A549 (cell line): ENCODE results near the gene GPR142. TPM values are rescaled to one million over a fixed set of nuclear protein-coding genes. Genes with fewer than 3 reads are reported as not detected.

Experiments
- ATAC-seq, 2 experiments: fragments of 200-7000 bp in 1 of 2; fragments of >200 bp in 1 of 2; cut with Nextera tagmentation in 1 of 2; cut with Tn5 transposase in 1 of 2; 3 replicates each; pipeline versions ENCODE4 v1.8.0 to v1.9.1; 2018 to 2020; ENCODE audit warnings: mild to moderate bottlenecking in 1 of 2, moderate library complexity in 1 of 2
- CTCF ChIA-PET: fragments of 300-600 bp; sonication (Branson Sonifier 250); formaldehyde crosslinking; extraction: SDS; loops from one replicate; lab custom pipeline; 2021; ENCODE audit warnings: antibody characterized with exemption, inconsistent platforms; lab: Yijun Ruan, JAX
- POLR2A ChIA-PET: fragments of 350-600 bp; formaldehyde crosslinking; extraction: SDS; loops from one replicate; lab custom pipeline; 2021; ENCODE audit warnings: antibody characterized with exemption, inconsistent platforms; lab: Yijun Ruan, JAX
- DNase-seq, 2 experiments: peaks; one replicate each; pipeline versions ENCODE4 v3.0.0 to v3.0.0-alpha.2; 2011 to 2016; ENCODE audit warnings: low read depth in 1 of 2, low spot score in 1 of 2
- FAIRE-seq: peaks from 2 replicates; lab custom pipeline; 2011; peaks lifted over from hg19 to GRCh38; lab: Jason Lieb, UNC
- H3K27ac ChIP-seq, 2 experiments: fragments of >200 bp; sonication (Bioruptor Twin); formaldehyde crosslinking; 3 replicates each; pipeline ENCODE4 v1.5.1; 2016 to 2017
- H3K4me1 ChIP-seq: fragments of >200 bp; sonication (Bioruptor Twin); formaldehyde crosslinking; 3 replicates; pipeline ENCODE4 v1.6.1; 2016
- H3K4me2 ChIP-seq: fragments of >200 bp; sonication (Bioruptor Twin); formaldehyde crosslinking; 3 replicates; pipeline ENCODE4 v1.6.1; 2016
- H3K4me3 ChIP-seq: fragments of >200 bp; sonication (Bioruptor Twin); formaldehyde crosslinking; 3 replicates; pipeline ENCODE4 v1.5.1; 2016
- H3K9me3 ChIP-seq: fragments of >200 bp; sonication (Bioruptor Twin); formaldehyde crosslinking; 3 replicates; pipeline ENCODE4 v1.6.1; 2016
- CEBPB ChIP-seq, 2 experiments: fragments of >200 bp in 1 of 2; sonication (Bioruptor Twin) in 1 of 2; formaldehyde crosslinking in 1 of 2; IDR thresholded peaks; 2 replicates each; pipeline ENCODE4 v1.6.1; 2012 to 2016
- EHF ChIP-seq: fragments of 250-450 bp; sonication (Bioruptor Pico); IDR thresholded peaks from 2 replicates; pipeline ENCODE4 v1.5.0; 2020; ENCODE audit warnings: mild to moderate bottlenecking
- FOSB ChIP-seq: fragments of 250-450 bp; sonication (Bioruptor Pico); IDR thresholded peaks from 2 replicates; pipeline ENCODE4 v1.5.0; 2020; ENCODE audit warnings: mild to moderate bottlenecking, moderate library complexity
- FOXS1 ChIP-seq: fragments of 250-450 bp; sonication (Bioruptor Pico); IDR thresholded peaks from 2 replicates; pipeline ENCODE4 v1.5.0; 2020; ENCODE audit warnings: mild to moderate bottlenecking, moderate library complexity
- KDM1A ChIP-seq: fragments of 200-600 bp; sonication (generic); IDR thresholded peaks from 2 replicates; pipeline ENCODE4 v1.6.1; 2016; ENCODE audit warnings: low read depth, mild to moderate bottlenecking
- KDM5A ChIP-seq: fragments of 200-600 bp; sonication (generic); IDR thresholded peaks from 2 replicates; pipeline ENCODE4 v1.6.1; 2016; ENCODE audit warnings: antibody characterized with exemption, mild to moderate bottlenecking
- MAFK ChIP-seq: fragments of 450-650 bp; IDR thresholded peaks from 2 replicates; pipeline ENCODE4 v1.6.1; 2014; ENCODE audit not compliant: partially characterized antibody
- NFE2L2 ChIP-seq: fragments of 150-350 bp; conservative IDR thresholded peaks from 2 replicates; pipeline ENCODE4 v1.6.1; 2014; ENCODE audit warnings: low read length
- PHF8 ChIP-seq: fragments of 200-600 bp; sonication (generic); IDR thresholded peaks from 2 replicates; pipeline ENCODE4 v1.6.1; 2016; ENCODE audit warnings: low read depth, mild to moderate bottlenecking, antibody characterized with exemption, moderate library complexity, borderline replicate concordance
- POLR2A ChIP-seq: IDR thresholded peaks from 2 replicates; pipeline ENCODE4 v1.6.1; 2012; ENCODE audit warnings: mild to moderate bottlenecking, low read length
- POLR2AphosphoS2 ChIP-seq: conservative IDR thresholded peaks from 2 replicates; pipeline ENCODE4 v1.6.1; 2012; ENCODE audit warnings: low read length, improper control_type of control experiment, inconsistent platforms
- RAD21 ChIP-seq, 2 experiments: fragments of >200 bp in 1 of 2; sonication (Bioruptor Twin) in 1 of 2; formaldehyde crosslinking in 1 of 2; IDR thresholded peaks in 1 of 2; conservative IDR thresholded peaks in 1 of 2; 2 replicates in 1 of 2; 3 replicates in 1 of 2; pipeline ENCODE4 v1.6.1; 2012 to 2018; ENCODE audit warnings: inconsistent platforms in 1 of 2
- RARB ChIP-seq: fragments of 250-450 bp; sonication (Bioruptor Pico); IDR thresholded peaks from 2 replicates; pipeline ENCODE4 v1.8.0; 2021; ENCODE audit warnings: mild to moderate bottlenecking, moderate library complexity
- SMC3 ChIP-seq: fragments of >200 bp; sonication (Bioruptor Twin); formaldehyde crosslinking; IDR thresholded peaks from 3 replicates; pipeline ENCODE4 v1.6.1; 2018; ENCODE audit warnings: inconsistent platforms
- ZC3H11A ChIP-seq: fragments of 450-650 bp; IDR thresholded peaks from 2 replicates; pipeline ENCODE4 v1.6.1; 2014; ENCODE audit warnings: antibody characterized with exemption, mild to moderate bottlenecking
- WGBS: methylation state at CpG from one replicate; pipeline ENCODE4 v1.1.6; 2017; ENCODE audit errors: missing lambda C conversion rate; 5-methylcytosine and 5-hydroxymethylcytosine counted together
- polyA plus RNA-seq, 4 experiments: library from polyadenylated mRNA; depleted of rRNA in 3 of 4; stranded (reverse); fragments of >200 nt; fragmentation: RNase III in 1 of 4; extraction: RNeasy Plus Mini Kit Qiagen cat#74134 plus additional on column Dnase treatment in 1 of 4; gene quantifications; 2 replicates in 3 of 4; 3 replicates in 1 of 4; pipeline ENCODE4 v1.2.3, GENCODE V29; 2011 to 2017
- TF ChIP-seq, protein P1 (sequence below): fragments of >200 bp; sonication (Bioruptor Twin); formaldehyde crosslinking; IDR thresholded peaks from 3 replicates; pipeline ENCODE4 v1.5.1; 2016
- TF ChIP-seq, protein P2 (sequence below): IDR thresholded peaks from 2 replicates; pipeline ENCODE4 v1.6.1; 2012
- TF ChIP-seq, protein P3 (sequence below): fragments of 200-600 bp; sonication (generic); IDR thresholded peaks from 2 replicates; pipeline ENCODE4 v1.6.1; 2016; ENCODE audit warnings: antibody characterized with exemption, mild to moderate bottlenecking, moderate library complexity
- TF ChIP-seq, protein P4 (sequence below): fragments of >200 bp; sonication (Bioruptor Twin); formaldehyde crosslinking; IDR thresholded peaks from 3 replicates; pipeline ENCODE4 v1.6.1; 2016
- TF ChIP-seq, protein P5 (sequence below): IDR thresholded peaks from 2 replicates; pipeline ENCODE4 v1.6.1; 2012

Gene GPR142
- polyA plus RNA-seq, 2 of the 4 experiments (the other 2 are of a cell fraction): not detected

DNA sequence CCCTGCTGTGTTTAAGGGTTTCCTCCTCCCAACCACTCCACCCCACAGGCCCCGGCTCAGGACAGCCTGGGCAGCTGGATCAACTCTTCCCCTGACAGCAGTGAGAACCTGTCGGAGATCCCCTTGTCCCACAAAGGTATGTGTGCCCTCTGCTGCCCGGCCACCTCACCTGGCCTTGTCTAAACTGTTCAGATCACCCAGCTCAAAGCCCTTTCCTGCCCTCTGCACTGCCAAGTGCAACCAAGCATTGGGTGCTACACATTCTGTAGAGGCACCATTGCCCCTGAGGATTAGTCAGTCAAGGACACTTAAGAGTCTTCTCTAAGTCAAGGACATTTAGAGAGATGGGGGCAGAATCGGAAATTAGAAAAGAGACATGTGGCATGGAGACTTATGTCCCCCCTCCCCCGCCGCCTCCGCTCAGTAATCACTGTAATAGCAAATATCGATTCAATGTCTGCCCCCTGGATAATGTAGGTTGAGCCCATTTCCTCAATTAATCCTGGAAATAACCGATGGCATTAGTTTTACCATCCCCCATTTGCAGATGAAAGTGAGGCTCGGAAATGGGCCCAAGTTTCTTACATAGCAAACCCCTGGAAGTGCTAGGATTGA, 13.8 kb upstream of the GPR142 start:
- no peak for DNase-seq
- no peak for ATAC-seq
- peak overlapping the region; percentile 60 for H3K4me2 ChIP-seq
- no peak overlapping the region for H3K4me3 ChIP-seq
- no peak for TF ChIP-seq PHF8
- no peak for FAIRE-seq
- peaks cover 18% of the 10 kb centered on the region; the same call in 1 of the 3 replicates for H3K4me1 ChIP-seq
- CTCF ChIA-PET: interaction anchor here (0.8 to 34.5 kb wide), 11 partner anchors 9 to 179 kb away, joined by 3 to 674 read pairs (median 7); partner anchors contain the start of genes BTBD17 and GPR142
- 61% methylated on average over 10 of the region's 10 CpGs for WGBS
- no peaks in the 10 kb centered on the region for H3K9me3 ChIP-seq
- H3K27ac ChIP-seq: no peak overlapping the region
- POLR2A ChIA-PET: no interaction called here

DNA sequence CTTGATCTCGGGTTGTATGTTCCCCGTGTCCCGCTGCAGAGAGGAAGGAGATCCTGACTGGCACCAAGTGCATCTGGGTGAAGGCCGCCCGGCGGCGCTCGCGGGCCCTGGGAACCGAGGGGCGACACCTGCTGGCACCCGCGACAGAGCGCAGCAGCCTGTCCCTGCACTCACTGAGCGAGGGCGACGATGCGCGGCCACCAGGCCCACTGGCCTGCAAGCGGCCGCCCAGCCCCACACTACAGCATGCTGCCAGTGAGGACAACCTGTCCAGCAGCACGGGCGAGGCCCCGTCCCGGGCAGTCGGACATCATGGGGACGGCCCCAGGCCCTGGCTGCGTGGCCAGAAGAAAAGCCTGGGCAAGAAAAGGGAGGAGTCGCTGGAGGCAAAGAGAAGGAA, 13.2 kb upstream of the GPR142 start:
- Histone ChIP-seq H3K27ac (no peak overlapping the region), H3K4me2 (peak overlapping the region; percentile 60), H3K4me1 (peaks cover 18% of the 10 kb centered on the region; the same call in 1 of the 3 replicates), H3K4me3 (no peak overlapping the region), H3K9me3 (no peaks in the 10 kb centered on the region)
- ChIA-PET CTCF (interaction anchor here (0.6 to 34.5 kb wide), 5 partner anchors 10 to 52 kb away, joined by 4 to 674 read pairs (median 7); partner anchors contain the start of genes BTBD17 and GPR142), POLR2A (no interaction called here)
- WGBS: 2% methylated on average over 15 of the region's 29 CpGs
- peak; percentile 74 for TF ChIP-seq SMC3
- TF ChIP-seq, protein P1, sequence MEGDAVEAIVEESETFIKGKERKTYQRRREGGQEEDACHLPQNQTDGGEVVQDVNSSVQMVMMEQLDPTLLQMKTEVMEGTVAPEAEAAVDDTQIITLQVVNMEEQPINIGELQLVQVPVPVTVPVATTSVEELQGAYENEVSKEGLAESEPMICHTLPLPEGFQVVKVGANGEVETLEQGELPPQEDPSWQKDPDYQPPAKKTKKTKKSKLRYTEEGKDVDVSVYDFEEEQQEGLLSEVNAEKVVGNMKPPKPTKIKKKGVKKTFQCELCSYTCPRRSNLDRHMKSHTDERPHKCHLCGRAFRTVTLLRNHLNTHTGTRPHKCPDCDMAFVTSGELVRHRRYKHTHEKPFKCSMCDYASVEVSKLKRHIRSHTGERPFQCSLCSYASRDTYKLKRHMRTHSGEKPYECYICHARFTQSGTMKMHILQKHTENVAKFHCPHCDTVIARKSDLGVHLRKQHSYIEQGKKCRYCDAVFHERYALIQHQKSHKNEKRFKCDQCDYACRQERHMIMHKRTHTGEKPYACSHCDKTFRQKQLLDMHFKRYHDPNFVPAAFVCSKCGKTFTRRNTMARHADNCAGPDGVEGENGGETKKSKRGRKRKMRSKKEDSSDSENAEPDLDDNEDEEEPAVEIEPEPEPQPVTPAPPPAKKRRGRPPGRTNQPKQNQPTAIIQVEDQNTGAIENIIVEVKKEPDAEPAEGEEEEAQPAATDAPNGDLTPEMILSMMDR: peak; percentile 87
- TF ChIP-seq, protein P2, sequence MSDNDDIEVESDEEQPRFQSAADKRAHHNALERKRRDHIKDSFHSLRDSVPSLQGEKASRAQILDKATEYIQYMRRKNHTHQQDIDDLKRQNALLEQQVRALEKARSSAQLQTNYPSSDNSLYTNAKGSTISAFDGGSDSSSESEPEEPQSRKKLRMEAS: peak; percentile 69
- TF ChIP-seq MAFK: no peak
- peak; percentile 54 to 56 for TF ChIP-seq RAD21 (conservative IDR thresholded peaks at IDR 0.05 in 1 of 2, IDR thresholded peaks at IDR 0.05 in 1 of 2)
- no peak for TF ChIP-seq CEBPB (IDR thresholded peaks at IDR 0.05)
- ATAC-seq (peak; percentile 46 to 83; a peak in 5 of 6 replicates), FAIRE-seq (no peak), DNase-seq (peak; percentile 77 to 82)

DNA sequence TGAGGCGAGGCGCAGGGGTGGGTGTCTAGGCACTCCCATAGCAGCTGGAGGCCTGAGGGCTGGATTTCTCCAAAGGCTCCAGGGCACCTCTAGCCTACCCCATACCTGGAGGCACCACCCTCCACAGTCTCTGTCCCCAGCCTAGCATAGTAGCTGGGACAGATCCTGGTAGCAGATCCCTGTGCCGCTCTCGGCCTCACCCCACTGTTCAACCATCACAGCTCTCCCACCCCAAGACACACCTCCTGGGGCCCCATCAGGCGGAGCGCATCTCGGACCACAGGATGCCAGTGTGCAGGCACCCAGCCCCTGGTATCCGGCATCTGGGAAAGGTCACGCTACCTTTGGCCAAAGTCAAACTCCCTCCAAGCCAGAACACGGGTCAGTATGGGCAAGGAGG, 12.7 kb upstream of the GPR142 start:
- H3K4me3 ChIP-seq: no peak overlapping the region
- ATAC-seq (peak; percentile 4 to 23; a peak in 4 of 6 replicates), DNase-seq (no peak), FAIRE-seq (no peak)
- H3K4me1 ChIP-seq: peaks cover 18% of the 10 kb centered on the region; the same call in 1 of the 3 replicates
- 63% methylated on average over 10 of the region's 10 CpGs for WGBS
- no peak overlapping the region for H3K27ac ChIP-seq
- CTCF ChIA-PET: interaction anchor here (0.6 to 34.5 kb wide), 6 partner anchors 7 to 60 kb away, joined by 3 to 674 read pairs (median 6); partner anchors contain the start of genes BTBD17 and GPR142
- H3K9me3 ChIP-seq: no peaks in the 10 kb centered on the region
- H3K4me2 ChIP-seq: peak overlapping the region; percentile 60
- TF ChIP-seq KDM1A (no peak), POLR2A (no peak), ZC3H11A (no peak), POLR2AphosphoS2 (no peak), NFE2L2 (no peak), EHF (CRISPR knock-in tag) (no peak), RARB (CRISPR knock-in tag) (no peak), KDM5A (no peak), FOSB (CRISPR knock-in tag) (no peak), FOXS1 (CRISPR knock-in tag) (no peak), PHF8 (no peak), RAD21 (conservative IDR thresholded peaks at IDR 0.05 in 1 of 2, IDR thresholded peaks at IDR 0.05 in 1 of 2) (no peak), CEBPB (IDR thresholded peaks at IDR 0.05) (no peak)
- TF ChIP-seq, protein P2: no peak
- TF ChIP-seq, protein P3, sequence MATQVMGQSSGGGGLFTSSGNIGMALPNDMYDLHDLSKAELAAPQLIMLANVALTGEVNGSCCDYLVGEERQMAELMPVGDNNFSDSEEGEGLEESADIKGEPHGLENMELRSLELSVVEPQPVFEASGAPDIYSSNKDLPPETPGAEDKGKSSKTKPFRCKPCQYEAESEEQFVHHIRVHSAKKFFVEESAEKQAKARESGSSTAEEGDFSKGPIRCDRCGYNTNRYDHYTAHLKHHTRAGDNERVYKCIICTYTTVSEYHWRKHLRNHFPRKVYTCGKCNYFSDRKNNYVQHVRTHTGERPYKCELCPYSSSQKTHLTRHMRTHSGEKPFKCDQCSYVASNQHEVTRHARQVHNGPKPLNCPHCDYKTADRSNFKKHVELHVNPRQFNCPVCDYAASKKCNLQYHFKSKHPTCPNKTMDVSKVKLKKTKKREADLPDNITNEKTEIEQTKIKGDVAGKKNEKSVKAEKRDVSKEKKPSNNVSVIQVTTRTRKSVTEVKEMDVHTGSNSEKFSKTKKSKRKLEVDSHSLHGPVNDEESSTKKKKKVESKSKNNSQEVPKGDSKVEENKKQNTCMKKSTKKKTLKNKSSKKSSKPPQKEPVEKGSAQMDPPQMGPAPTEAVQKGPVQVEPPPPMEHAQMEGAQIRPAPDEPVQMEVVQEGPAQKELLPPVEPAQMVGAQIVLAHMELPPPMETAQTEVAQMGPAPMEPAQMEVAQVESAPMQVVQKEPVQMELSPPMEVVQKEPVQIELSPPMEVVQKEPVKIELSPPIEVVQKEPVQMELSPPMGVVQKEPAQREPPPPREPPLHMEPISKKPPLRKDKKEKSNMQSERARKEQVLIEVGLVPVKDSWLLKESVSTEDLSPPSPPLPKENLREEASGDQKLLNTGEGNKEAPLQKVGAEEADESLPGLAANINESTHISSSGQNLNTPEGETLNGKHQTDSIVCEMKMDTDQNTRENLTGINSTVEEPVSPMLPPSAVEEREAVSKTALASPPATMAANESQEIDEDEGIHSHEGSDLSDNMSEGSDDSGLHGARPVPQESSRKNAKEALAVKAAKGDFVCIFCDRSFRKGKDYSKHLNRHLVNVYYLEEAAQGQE: no peak
- TF ChIP-seq, protein P4, sequence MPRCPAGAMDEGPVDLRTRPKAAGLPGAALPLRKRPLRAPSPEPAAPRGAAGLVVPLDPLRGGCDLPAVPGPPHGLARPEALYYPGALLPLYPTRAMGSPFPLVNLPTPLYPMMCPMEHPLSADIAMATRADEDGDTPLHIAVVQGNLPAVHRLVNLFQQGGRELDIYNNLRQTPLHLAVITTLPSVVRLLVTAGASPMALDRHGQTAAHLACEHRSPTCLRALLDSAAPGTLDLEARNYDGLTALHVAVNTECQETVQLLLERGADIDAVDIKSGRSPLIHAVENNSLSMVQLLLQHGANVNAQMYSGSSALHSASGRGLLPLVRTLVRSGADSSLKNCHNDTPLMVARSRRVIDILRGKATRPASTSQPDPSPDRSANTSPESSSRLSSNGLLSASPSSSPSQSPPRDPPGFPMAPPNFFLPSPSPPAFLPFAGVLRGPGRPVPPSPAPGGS: no peak
- TF ChIP-seq, protein P5, sequence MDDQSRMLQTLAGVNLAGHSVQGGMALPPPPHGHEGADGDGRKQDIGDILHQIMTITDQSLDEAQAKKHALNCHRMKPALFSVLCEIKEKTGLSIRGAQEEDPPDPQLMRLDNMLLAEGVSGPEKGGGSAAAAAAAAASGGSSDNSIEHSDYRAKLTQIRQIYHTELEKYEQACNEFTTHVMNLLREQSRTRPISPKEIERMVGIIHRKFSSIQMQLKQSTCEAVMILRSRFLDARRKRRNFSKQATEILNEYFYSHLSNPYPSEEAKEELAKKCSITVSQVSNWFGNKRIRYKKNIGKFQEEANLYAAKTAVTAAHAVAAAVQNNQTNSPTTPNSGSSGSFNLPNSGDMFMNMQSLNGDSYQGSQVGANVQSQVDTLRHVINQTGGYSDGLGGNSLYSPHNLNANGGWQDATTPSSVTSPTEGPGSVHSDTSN: no peak
- POLR2A ChIA-PET: no interaction called here
